Left forelimb (tissue), 1 donor: ENCODE results near the gene NUDT5.

Experiments used
- DNase-seq: peaks from one replicate; pipeline ENCODE4 v3.0.0-alpha.2; 2018; ENCODE audit warnings: low spot score

NUDT5 gene

GRCh38 chr10:12162927-12163326 lies 32.8 kb downstream of the NUDT5 start:
- no peak for DNase-seq

GRCh38 chr10:12160664-12161063 lies 35.0 kb downstream of the NUDT5 start:
- no peak for DNase-seq

- DNase-seq = no peak
Observed at GRCh38 chr10:12158111-12158510, 37.6 kb downstream of the NUDT5 start.

- no peak for DNase-seq
Observed at GRCh38 chr10:12156367-12157123, 39.1 kb downstream of the NUDT5 start.

- DNase-seq = no peak
Observed at GRCh38 chr10:12154516-12154915, 41.2 kb downstream of the NUDT5 start.

GRCh38 chr10:12150163-12150562 lies 45.5 kb downstream of the NUDT5 start:
- DNase-seq = no peak

GRCh38 chr10:12144538-12144937 lies 51.2 kb downstream of the NUDT5 start:
- no peak for DNase-seq

GRCh38 chr10:12140038-12140437 lies 55.7 kb downstream of the NUDT5 start:
- DNase-seq = no peak

- no peak for DNase-seq
Observed at GRCh38 chr10:12135631-12136030, 60.1 kb downstream of the NUDT5 start.

GRCh38 chr10:12130237-12130872 lies 65.3 kb downstream of the NUDT5 start:
- no peak for DNase-seq

- DNase-seq = peak; percentile 96
Observed at GRCh38 chr10:12129222-12130111, 66.2 kb downstream of the NUDT5 start, which contains the start of gene SEC61A2. TSS of gene SEC61A2 (plus strand) at chr10:12129677. CDS start at chr10:12129788, 111 bp downstream.

GRCh38 chr10:12121673-12122072 lies 74.0 kb downstream of the NUDT5 start:
- no peak for DNase-seq
